Activated naive CD8-positive, alpha-beta T cell treated with anti-CD3 and anti-CD28 coated beads for 36 hours (primary cell): ENCODE data around the gene DCAF11. TPM values are rescaled to one million over a fixed set of nuclear protein-coding genes. Genes with fewer than 3 reads are reported as not detected.

Source experiments
- DNase-seq: peaks from one replicate; pipeline ENCODE4 v3.0.0; 2021
- H3K27ac Mint-ChIP-seq: one replicate; pipeline ENCODE4 v1.8.0; 2022; ENCODE audit warnings: mild to moderate bottlenecking, moderate library complexity, mixed read lengths
- H3K27me3 Mint-ChIP-seq: one replicate; pipeline ENCODE4 v1.8.0; 2022; ENCODE audit warnings: mild to moderate bottlenecking, mixed read lengths
- H3K36me3 Mint-ChIP-seq: one replicate; pipeline ENCODE4 v1.8.0; 2021; ENCODE audit warnings: mild to moderate bottlenecking, mixed read lengths
- H3K4me1 Mint-ChIP-seq: one replicate; pipeline ENCODE4 v1.8.0; 2021; ENCODE audit warnings: mixed read lengths
- H3K4me3 Mint-ChIP-seq: one replicate; pipeline ENCODE4 v1.8.0; 2022; ENCODE audit warnings: mild to moderate bottlenecking, moderate library complexity, mixed read lengths
- H3K9me3 Mint-ChIP-seq: one replicate; pipeline ENCODE4 v1.8.0; 2022; ENCODE audit warnings: mixed read lengths
- total RNA-seq, 2 experiments: library from RNA; stranded (reverse); gene quantifications; one replicate each; pipeline ENCODE4 v1.2.3, GENCODE V29; 2021

The DCAF11 gene
- total RNA-seq, 2 experiments from 2014 or later = 56.0 to 56.7 TPM

- peaks cover 12% of the 10 kb centered on the region for H3K36me3 Mint-ChIP-seq
- peaks cover 36% of the 10 kb centered on the region for H3K4me1 Mint-ChIP-seq
- H3K27ac Mint-ChIP-seq = peak overlapping the region; percentile 89
- H3K27me3 Mint-ChIP-seq = no peaks in the 10 kb centered on the region
- H3K4me3 Mint-ChIP-seq = peak overlapping the region; percentile 22
- no peaks in the 10 kb centered on the region for H3K9me3 Mint-ChIP-seq
- no peak for DNase-seq
Observed at GRCh38 chr14:24132976-24133375, 18.4 kb downstream of the DCAF11 start.

DNA sequence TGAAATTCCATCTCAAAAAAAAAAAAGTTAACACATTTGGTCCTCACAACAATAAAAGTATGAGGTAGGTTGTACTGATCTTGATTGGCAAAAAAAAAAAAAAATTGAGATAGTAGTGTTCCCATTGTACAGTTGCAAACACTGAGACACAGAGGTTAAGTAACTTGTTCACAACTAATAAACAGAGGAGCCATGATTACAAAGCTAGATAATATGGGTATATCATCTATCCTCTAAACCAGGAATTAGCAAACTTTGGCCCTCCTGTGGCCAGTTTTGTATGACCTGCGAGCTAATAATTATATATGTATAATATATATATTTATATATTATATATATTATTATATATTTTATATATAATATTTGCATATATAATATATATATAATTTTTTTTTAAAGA lies 19.2 kb downstream of the DCAF11 start:
- no peak overlapping the region for H3K4me3 Mint-ChIP-seq
- H3K27ac Mint-ChIP-seq = no peak overlapping the region
- H3K9me3 Mint-ChIP-seq = no peaks in the 10 kb centered on the region

DNA sequence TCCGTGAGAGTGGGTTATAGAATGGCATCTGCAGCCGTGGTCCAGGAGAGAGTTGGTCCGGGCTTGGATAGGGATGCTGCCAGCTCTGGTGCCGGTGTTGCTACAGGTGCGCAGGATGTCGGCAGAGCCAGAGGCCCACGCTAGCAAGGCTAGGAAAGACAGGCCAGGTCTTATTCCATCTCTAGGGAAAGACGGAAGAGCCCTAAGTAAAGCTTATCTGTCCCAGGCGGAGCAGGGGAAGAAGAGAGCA lies 20.9 kb downstream of the DCAF11 start:
- DNase-seq = no peak
- Mint-ChIP-seq H3K9me3 (no peaks in the 10 kb centered on the region), H3K27me3 (no peaks in the 10 kb centered on the region), H3K4me3 (peak overlapping the region; percentile 94), H3K36me3 (peaks cover 32% of the 10 kb centered on the region), H3K4me1 (peaks cover 53% of the 10 kb centered on the region), H3K27ac (peak overlapping the region; percentile 79)

More for the DNA sequence above, 19.2 kb downstream of the DCAF11 start:
- no peaks in the 10 kb centered on the region for H3K27me3 Mint-ChIP-seq
- H3K36me3 Mint-ChIP-seq = peaks cover 20% of the 10 kb centered on the region
- no peak for DNase-seq
- peaks cover 41% of the 10 kb centered on the region for H3K4me1 Mint-ChIP-seq

DNA sequence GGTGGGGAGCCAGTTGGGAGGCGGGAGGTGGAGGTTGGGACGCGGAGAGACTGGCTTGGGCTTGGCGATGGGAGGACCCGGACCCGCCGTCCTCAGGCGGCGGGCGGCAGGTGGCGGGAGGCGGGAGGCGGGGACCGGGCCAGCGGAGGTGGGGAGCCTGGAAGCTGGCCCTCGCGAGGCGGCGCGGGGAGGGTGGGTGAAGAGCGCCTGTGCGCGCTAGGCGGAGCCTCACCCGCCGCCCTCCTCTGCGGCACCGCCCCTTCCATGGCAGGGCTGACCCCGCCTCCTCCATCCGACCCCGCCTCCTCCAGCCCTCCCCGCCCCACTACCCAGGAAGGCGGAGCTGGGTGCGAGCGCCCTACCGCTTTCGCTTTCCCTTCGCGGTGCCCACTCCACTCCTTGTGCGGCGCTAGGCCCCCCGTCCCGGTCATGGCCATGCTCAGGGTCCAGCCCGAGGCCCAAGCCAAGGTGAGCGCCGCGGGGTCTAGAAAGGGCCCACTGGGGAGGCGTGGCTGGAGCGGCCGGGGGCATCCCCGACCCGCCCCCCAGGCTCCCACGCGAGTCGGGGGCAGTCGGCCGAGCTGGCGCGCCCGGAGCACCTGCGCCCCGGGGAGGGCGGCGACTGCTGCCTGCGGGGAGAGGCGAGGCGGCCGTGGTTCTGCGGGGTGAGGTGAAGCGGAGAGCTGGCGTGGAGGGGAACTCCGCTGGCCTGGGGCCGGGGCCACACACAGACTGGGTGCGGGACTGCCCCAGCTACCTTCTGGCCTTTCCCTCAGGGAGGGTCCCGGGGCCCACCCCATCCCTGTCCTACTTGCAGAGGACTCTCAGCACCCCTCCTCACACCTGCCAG lies 21.5 kb downstream of the DCAF11 start, which contains the start of gene PSME1:
PSME1 (plus strand) TSS at position 361 of the 850 bp plus-strand sequence; CDS start at position 430, 69 bp downstream.
- H3K27ac Mint-ChIP-seq = peak within 1 kb of the TSS; percentile 92
- H3K4me1 Mint-ChIP-seq = peaks cover 53% of the 10 kb centered on the region
- H3K4me3 Mint-ChIP-seq = peak within 1 kb of the TSS; percentile 94
- no peaks in the 10 kb centered on the region for H3K27me3 Mint-ChIP-seq
- peak; percentile 95 for DNase-seq
- no peaks in the 10 kb centered on the region for H3K9me3 Mint-ChIP-seq
- H3K36me3 Mint-ChIP-seq = peaks cover 36% of the 10 kb centered on the region

GRCh38 chr14:24136684-24137528 lies 22.3 kb downstream of the DCAF11 start:
- Mint-ChIP-seq H3K9me3 (no peaks in the 10 kb centered on the region), H3K36me3 (peaks cover 39% of the 10 kb centered on the region), H3K4me3 (peak overlapping the region; percentile 94), H3K27me3 (no peaks in the 10 kb centered on the region), H3K4me1 (peaks cover 54% of the 10 kb centered on the region), H3K27ac (peak overlapping the region; percentile 92)
- DNase-seq = no peak

DNA sequence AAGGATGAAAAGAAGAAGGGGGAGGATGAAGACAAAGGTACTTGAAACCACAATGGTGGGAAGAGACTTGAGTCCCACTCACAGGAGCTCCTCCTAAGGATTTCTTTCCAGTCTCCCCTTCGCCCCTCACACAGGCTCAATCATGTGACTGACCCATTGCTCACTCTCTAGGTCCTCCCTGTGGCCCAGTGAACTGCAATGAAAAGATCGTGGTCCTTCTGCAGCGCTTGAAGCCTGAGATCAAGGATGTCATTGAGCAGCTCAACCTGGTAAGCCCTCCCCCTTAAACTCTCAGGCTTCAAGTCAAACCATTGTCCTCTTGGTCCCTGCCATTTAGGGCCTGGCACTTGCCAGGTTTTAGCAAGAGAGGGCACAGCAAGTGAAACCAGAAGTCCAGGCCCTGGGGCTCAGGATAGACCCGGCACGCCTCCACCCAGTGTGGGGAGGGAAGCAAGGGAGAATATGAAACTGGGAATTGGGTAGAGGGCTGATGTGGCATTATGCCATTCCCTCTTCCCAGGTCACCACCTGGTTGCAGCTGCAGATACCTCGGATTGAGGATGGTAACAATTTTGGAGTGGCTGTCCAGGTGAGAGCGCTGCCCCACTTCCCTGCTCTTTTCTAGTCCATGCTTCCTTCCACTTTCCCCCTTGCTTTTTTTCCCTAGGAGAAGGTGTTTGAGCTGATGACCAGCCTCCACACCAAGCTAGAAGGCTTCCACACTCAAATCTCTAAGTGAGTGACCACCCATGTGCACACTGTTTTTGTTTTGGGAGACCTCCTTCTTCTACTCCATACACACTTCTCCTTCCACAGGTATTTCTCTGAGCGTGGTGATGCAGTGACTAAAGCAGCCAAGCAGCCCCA lies 23.2 kb downstream of the DCAF11 start:
- Mint-ChIP-seq H3K9me3 (no peaks in the 10 kb centered on the region), H3K27ac (peak overlapping the region; percentile 92), H3K27me3 (no peaks in the 10 kb centered on the region), H3K4me3 (peak overlapping the region; percentile 94), H3K36me3 (peaks cover 44% of the 10 kb centered on the region), H3K4me1 (peaks cover 48% of the 10 kb centered on the region)
- DNase-seq = no peak

DNA sequence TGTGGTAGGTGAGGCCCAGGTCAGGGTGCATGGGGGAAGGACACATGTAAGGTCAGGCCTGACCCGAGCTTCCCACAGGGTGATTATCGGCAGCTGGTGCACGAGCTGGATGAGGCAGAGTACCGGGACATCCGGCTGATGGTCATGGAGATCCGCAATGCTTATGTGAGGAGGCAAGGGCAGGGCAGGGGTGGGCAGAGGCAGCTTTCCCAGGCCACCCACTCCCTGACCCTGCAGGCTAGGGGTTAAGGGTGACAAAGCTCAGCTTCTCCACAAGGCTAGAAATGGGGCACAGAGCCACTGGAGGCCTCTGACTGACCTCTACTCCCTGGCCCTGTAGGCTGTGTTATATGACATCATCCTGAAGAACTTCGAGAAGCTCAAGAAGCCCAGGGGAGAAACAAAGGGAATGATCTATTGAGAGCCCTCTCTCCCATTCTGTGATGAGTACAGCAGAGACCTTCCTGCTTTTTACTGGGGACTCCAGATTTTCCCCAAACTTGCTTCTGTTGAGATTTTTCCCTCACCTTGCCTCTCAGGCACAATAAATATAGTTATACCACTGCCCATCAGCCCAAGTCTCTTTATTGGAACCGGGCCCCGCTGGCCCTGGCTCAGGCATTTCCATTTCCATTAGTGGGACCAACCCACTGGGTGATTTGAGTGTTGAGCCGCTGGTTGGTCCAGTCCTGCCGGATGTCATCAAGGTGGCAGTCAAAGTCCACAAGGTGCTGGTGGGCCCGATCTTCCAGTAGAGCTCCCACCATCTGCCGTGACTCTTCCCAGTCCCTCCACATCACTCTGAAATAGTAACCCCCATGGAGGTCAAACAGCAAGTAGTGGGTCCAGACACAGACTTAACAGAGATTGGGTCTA lies 24.1 kb downstream of the DCAF11 start:
- peak overlapping the region; percentile 77 for H3K27ac Mint-ChIP-seq
- H3K36me3 Mint-ChIP-seq = peaks cover 53% of the 10 kb centered on the region
- H3K4me1 Mint-ChIP-seq = peaks cover 52% of the 10 kb centered on the region
- peak overlapping the region; percentile 96 for H3K4me3 Mint-ChIP-seq
- H3K27me3 Mint-ChIP-seq = no peaks in the 10 kb centered on the region
- no peaks in the 10 kb centered on the region for H3K9me3 Mint-ChIP-seq
- DNase-seq = no peak

GRCh38 chr14:24139272-24139934 lies 24.8 kb downstream of the DCAF11 start:
- H3K36me3 Mint-ChIP-seq = peaks cover 57% of the 10 kb centered on the region
- H3K9me3 Mint-ChIP-seq = no peaks in the 10 kb centered on the region
- peaks cover 59% of the 10 kb centered on the region for H3K4me1 Mint-ChIP-seq
- no peaks in the 10 kb centered on the region for H3K27me3 Mint-ChIP-seq
- DNase-seq = peak; percentile 38
- peak overlapping the region; percentile 96 for H3K4me3 Mint-ChIP-seq
- H3K27ac Mint-ChIP-seq = peak overlapping the region; percentile 77

DNA sequence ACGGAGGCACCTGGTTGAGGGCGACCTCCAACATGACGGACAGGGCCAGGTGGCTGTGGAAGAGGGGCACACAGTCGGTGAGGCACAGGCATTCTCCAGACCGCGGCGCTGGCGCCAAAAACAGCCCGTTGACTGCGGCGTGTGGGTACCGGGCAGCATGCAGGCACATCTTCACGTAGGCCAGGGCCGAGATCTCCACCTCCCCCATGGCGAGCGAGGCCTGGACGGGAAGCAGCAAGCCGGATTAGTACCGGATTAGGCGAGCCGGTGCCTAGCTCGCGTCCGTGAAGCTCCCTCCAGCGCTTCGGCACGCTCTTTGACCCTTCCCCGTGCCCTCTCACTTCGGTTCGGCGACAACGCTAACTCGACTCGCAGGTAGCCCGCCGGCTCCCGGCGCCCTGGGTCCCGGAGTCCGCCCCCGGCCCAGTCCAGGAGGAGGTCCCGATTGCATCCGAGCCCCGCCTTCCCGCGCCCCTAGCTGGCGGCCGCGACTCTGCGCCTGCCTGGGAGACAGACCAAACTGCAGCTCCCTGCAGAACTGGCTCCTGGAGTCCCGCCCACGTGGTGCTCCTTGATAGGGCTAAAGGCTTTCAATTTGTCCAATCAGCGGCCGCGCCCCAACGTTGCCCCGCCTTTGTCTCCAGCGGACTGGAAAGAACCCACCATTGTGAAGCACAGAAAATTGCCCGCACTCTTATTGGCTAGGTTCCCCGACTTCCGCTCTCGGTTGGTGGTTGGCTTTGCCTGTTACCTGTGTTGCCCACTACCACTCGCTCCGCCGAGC lies 26.7 kb downstream of the DCAF11 start, which contains the start of gene EMC9:
EMC9 (minus strand) TSS at position 495 of the 784 bp plus-strand sequence; CDS start at position 208, 287 bp downstream.
- Mint-ChIP-seq H3K4me3 (peak within 1 kb of the TSS; percentile 96), H3K36me3 (peaks cover 76% of the 10 kb centered on the region), H3K27ac (peak within 1 kb of the TSS; percentile 92), H3K4me1 (peaks cover 66% of the 10 kb centered on the region), H3K27me3 (no peaks in the 10 kb centered on the region), H3K9me3 (no peaks in the 10 kb centered on the region)
- DNase-seq = peak; percentile 99

DNA sequence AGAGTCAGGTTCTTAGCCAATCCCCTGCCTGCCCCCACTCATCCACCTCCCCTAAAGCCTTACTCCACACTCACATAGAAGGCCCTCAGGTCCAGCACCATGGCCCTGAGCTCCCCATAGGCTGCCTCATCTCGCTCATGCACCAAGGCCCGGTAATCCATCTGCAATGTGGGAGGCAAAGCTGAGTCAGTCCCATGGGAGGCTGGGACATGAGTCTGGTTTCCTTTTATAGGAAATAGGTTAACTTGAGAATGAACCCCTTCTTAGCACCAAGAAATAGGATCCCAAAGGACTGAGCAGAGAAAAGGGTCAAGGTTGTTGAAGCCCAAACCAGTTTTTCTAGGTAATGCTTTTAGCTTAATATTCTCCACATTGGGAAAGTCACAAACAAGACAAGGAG lies 28.9 kb downstream of the DCAF11 start:
- peaks cover 65% of the 10 kb centered on the region for H3K36me3 Mint-ChIP-seq
- H3K4me1 Mint-ChIP-seq = peaks cover 52% of the 10 kb centered on the region
- peak overlapping the region; percentile 54 for H3K27ac Mint-ChIP-seq
- H3K9me3 Mint-ChIP-seq = no peaks in the 10 kb centered on the region
- no peak for DNase-seq
- H3K27me3 Mint-ChIP-seq = no peaks in the 10 kb centered on the region
- no peak overlapping the region for H3K4me3 Mint-ChIP-seq

GRCh38 chr14:24144451-24144850 lies 29.9 kb downstream of the DCAF11 start:
- H3K27me3 Mint-ChIP-seq = no peaks in the 10 kb centered on the region
- no peaks in the 10 kb centered on the region for H3K9me3 Mint-ChIP-seq
- H3K27ac Mint-ChIP-seq = peak overlapping the region; percentile 76
- no peak for DNase-seq
- H3K36me3 Mint-ChIP-seq = peaks cover 62% of the 10 kb centered on the region
- H3K4me3 Mint-ChIP-seq = peak overlapping the region; percentile 97
- peaks cover 50% of the 10 kb centered on the region for H3K4me1 Mint-ChIP-seq

GRCh38 chr14:24145219-24145618 lies 30.6 kb downstream of the DCAF11 start:
- Mint-ChIP-seq H3K36me3 (peaks cover 63% of the 10 kb centered on the region), H3K27me3 (no peaks in the 10 kb centered on the region), H3K4me3 (peak overlapping the region; percentile 97), H3K9me3 (no peaks in the 10 kb centered on the region), H3K27ac (peak overlapping the region; percentile 97), H3K4me1 (peaks cover 51% of the 10 kb centered on the region)
- no peak for DNase-seq
